ENCODE results near the gene LNPK. TPM values are rescaled to one million over a fixed set of nuclear protein-coding genes. Genes with fewer than 3 reads are reported as not detected.
"Not testable (repeated sequence)": the region's sequence is repeated elsewhere in the genome, so short reads cannot be mapped to it uniquely, and the experiment has no call there.

LNPK gene
- total RNA-seq, 2 experiments from 2014 or later: 41.9 to 44.7 TPM

GRCh38 chr2:175918935-175919334 is 83.1 kb downstream of the LNPK start:
- ChIA-PET POLR2A (no interaction called here), CTCF (no interaction called here)
- no peak for TF ChIP-seq CTCF (IDR thresholded peaks at IDR 0.05)
- ATAC-seq: no peak
- peaks cover 1% of the 10 kb centered on the region for H3K27me3 Mint-ChIP-seq
- no peak overlapping the region for H3K27ac Mint-ChIP-seq
- no peaks in the 10 kb centered on the region for H3K4me1 Mint-ChIP-seq (ENCODE audit: low read depth)
- H3K4me3 Mint-ChIP-seq: no peak overlapping the region
- H3K9me3 Mint-ChIP-seq: no peaks in the 10 kb centered on the region
- H3K36me3 Mint-ChIP-seq (ENCODE audit: low read depth): no peaks in the 10 kb centered on the region
- intact Hi-C loops (cut with micrococcal nuclease): no loop called here
- DNase-seq: no peak

GRCh38 chr2:175914846-175915245 is 87.2 kb downstream of the LNPK start:
- H3K36me3 Mint-ChIP-seq (ENCODE audit: low read depth): no peaks in the 10 kb centered on the region
- no peak for TF ChIP-seq CTCF (IDR thresholded peaks at IDR 0.05)
- ChIA-PET POLR2A (no interaction called here), CTCF (no interaction called here)
- H3K9me3 Mint-ChIP-seq: no peaks in the 10 kb centered on the region
- H3K27ac Mint-ChIP-seq: no peak overlapping the region
- H3K4me3 Mint-ChIP-seq: no peak overlapping the region
- no peak for DNase-seq
- peaks cover 14% of the 10 kb centered on the region for H3K27me3 Mint-ChIP-seq
- ATAC-seq: no peak
- no peaks in the 10 kb centered on the region for H3K4me1 Mint-ChIP-seq (ENCODE audit: low read depth)
- intact Hi-C loops (cut with micrococcal nuclease): no loop called here

- ATAC-seq; H3K4me3 Mint-ChIP-seq; DNase-seq; intact Hi-C loops (cut with micrococcal nuclease); H3K4me1 Mint-ChIP-seq (ENCODE audit: low read depth); CTCF ChIA-PET; H3K36me3 Mint-ChIP-seq (ENCODE audit: low read depth); POLR2A ChIA-PET; H3K9me3 Mint-ChIP-seq; H3K27ac Mint-ChIP-seq: not testable (repeated sequence)
- peaks cover 14% of the 10 kb centered on the region for H3K27me3 Mint-ChIP-seq
Measured at GRCh38 chr2:175913849-175914743, 88.0 kb downstream of the LNPK start.

- POLR2A ChIA-PET; H3K27ac Mint-ChIP-seq; H3K4me1 Mint-ChIP-seq (ENCODE audit: low read depth); H3K36me3 Mint-ChIP-seq (ENCODE audit: low read depth); ATAC-seq; H3K9me3 Mint-ChIP-seq; intact Hi-C loops (cut with micrococcal nuclease); DNase-seq; CTCF ChIA-PET; H3K4me3 Mint-ChIP-seq: not testable (repeated sequence)
- peaks cover 17% of the 10 kb centered on the region for H3K27me3 Mint-ChIP-seq
Measured at GRCh38 chr2:175913267-175913666, 88.8 kb downstream of the LNPK start.

- CTCF ChIA-PET: no interaction called here
- intact Hi-C loops (cut with micrococcal nuclease): no loop called here
- Mint-ChIP-seq H3K27me3 (peaks cover 19% of the 10 kb centered on the region), H3K27ac (no peak overlapping the region), H3K4me1 (ENCODE audit: low read depth) (no peaks in the 10 kb centered on the region), H3K9me3 (no peaks in the 10 kb centered on the region), H3K4me3 (no peak overlapping the region), H3K36me3 (ENCODE audit: low read depth) (no peaks in the 10 kb centered on the region)
- TF ChIP-seq CTCF (IDR thresholded peaks at IDR 0.05): no peak
- ATAC-seq (no peak), DNase-seq (no peak)
- POLR2A ChIA-PET: no interaction called here
Measured at GRCh38 chr2:175904035-175904434, 98.0 kb downstream of the LNPK start.

- POLR2A ChIA-PET: no interaction called here
- intact Hi-C loops (cut with micrococcal nuclease): no loop called here
- Mint-ChIP-seq H3K4me3 (no peak overlapping the region), H3K27ac (no peak overlapping the region), H3K27me3 (peaks cover 18% of the 10 kb centered on the region), H3K9me3 (no peaks in the 10 kb centered on the region), H3K4me1 (ENCODE audit: low read depth) (no peaks in the 10 kb centered on the region), H3K36me3 (ENCODE audit: low read depth) (no peaks in the 10 kb centered on the region)
- DNase-seq: no peak
- TF ChIP-seq CTCF (IDR thresholded peaks at IDR 0.05): no peak
- CTCF ChIA-PET: no interaction called here
- no peak for ATAC-seq
Measured at GRCh38 chr2:175903384-175903936, 98.6 kb downstream of the LNPK start.

GRCh38 chr2:175895957-175896356 is 106.1 kb downstream of the LNPK start:
- H3K4me1 Mint-ChIP-seq (ENCODE audit: low read depth); CTCF ChIA-PET; ATAC-seq; H3K36me3 Mint-ChIP-seq (ENCODE audit: low read depth); DNase-seq; H3K27ac Mint-ChIP-seq; H3K9me3 Mint-ChIP-seq; POLR2A ChIA-PET; H3K4me3 Mint-ChIP-seq; intact Hi-C loops (cut with micrococcal nuclease): not testable (repeated sequence)
- H3K27me3 Mint-ChIP-seq: peaks cover 10% of the 10 kb centered on the region

All from activated CD8-positive, alpha-beta T cell treated with anti-CD3 and anti-CD28 coated beads for 36 hours (primary cell).